Hepatocyte (in vitro differentiated cells): ENCODE data around the gene GPN2. TPM values are rescaled to one million over a fixed set of nuclear protein-coding genes. Genes with fewer than 3 reads are reported as not detected.

ENCODE experiments used
- DNase-seq: peaks from one replicate; pipeline ENCODE4 v3.0.0-alpha.2; 2016; ENCODE audit warnings: low spot score
- H2AFZ ChIP-seq: fragments of 200-600 bp; sonication (generic); 2 replicates; pipeline ENCODE4 v1.6.0; 2016; ENCODE audit warnings: antibody characterized with exemption, mild to moderate bottlenecking
- H3K27ac ChIP-seq: fragments of 200-600 bp; sonication (generic); 2 replicates; pipeline ENCODE4 v1.5.1; 2016; ENCODE audit warnings: mild to moderate bottlenecking
- H3K27me3 ChIP-seq: fragments of 200-600 bp; sonication (generic); 2 replicates; pipeline ENCODE4 v1.6.1; 2016
- H3K36me3 ChIP-seq: fragments of 200-600 bp; sonication (generic); replicated peaks from 2 replicates; pipeline ENCODE4 v1.5.1; 2016; ENCODE audit warnings: low read depth; ENCODE audit not compliant: insufficient read depth
- H3K4me1 ChIP-seq: fragments of 200-600 bp; sonication (generic); 2 replicates; pipeline ENCODE4 v1.5.1; 2016; ENCODE audit warnings: mild to moderate bottlenecking, moderate library complexity; ENCODE audit not compliant: insufficient read depth
- H3K4me2 ChIP-seq: fragments of 200-600 bp; sonication (generic); 2 replicates; pipeline ENCODE4 v1.6.0; 2016
- H3K4me3 ChIP-seq: fragments of 200-600 bp; sonication (generic); 2 replicates; pipeline ENCODE4 v1.5.1; 2016; ENCODE audit warnings: mild to moderate bottlenecking
- H3K79me2 ChIP-seq: fragments of 200-600 bp; sonication (generic); 2 replicates; pipeline ENCODE4 v1.6.0; 2017; ENCODE audit warnings: mild to moderate bottlenecking
- H3K9me2 ChIP-seq: fragments of 200-600 bp; sonication (generic); replicated peaks from 2 replicates; pipeline ENCODE4 v1.6.0; 2017; ENCODE audit warnings: mild to moderate bottlenecking; ENCODE audit not compliant: insufficient read depth
- H3K9me3 ChIP-seq: fragments of 200-600 bp; sonication (generic); 2 replicates; pipeline ENCODE4 v1.5.1; 2016; ENCODE audit warnings: low read depth, mild to moderate bottlenecking
- H4K20me1 ChIP-seq: fragments of 200-600 bp; sonication (generic); 2 replicates; pipeline ENCODE4 v1.6.0; 2016; ENCODE audit warnings: mild to moderate bottlenecking; ENCODE audit not compliant: insufficient read depth, poor library complexity, severe bottlenecking
- CTCF ChIP-seq: fragments of 200-600 bp; sonication (generic); IDR thresholded peaks from 2 replicates; pipeline ENCODE4 v1.5.1; 2016; ENCODE audit warnings: antibody characterized with exemption, mild to moderate bottlenecking; ENCODE audit not compliant: poor library complexity
- EZH2 ChIP-seq: fragments of 200-600 bp; sonication (generic); IDR thresholded peaks from 2 replicates; pipeline ENCODE4 v1.6.1; 2016; ENCODE audit warnings: antibody characterized with exemption, mild to moderate bottlenecking, borderline replicate concordance
- EZH2phosphoT487 ChIP-seq: fragments of 200-600 bp; sonication (generic); IDR thresholded peaks from one replicate; pipeline ENCODE4 v1.6.1; 2018; ENCODE audit warnings: antibody characterized with exemption, mild to moderate bottlenecking, low read depth, moderate library complexity; ENCODE audit not compliant: unreplicated experiment, severe bottlenecking
- WGBS: methylation state at CpG from one replicate; pipeline ENCODE4 v1.1.6; 2016; ENCODE audit warnings: low lambda C conversion rate; ENCODE audit errors: missing lambda C conversion rate; 5-methylcytosine and 5-hydroxymethylcytosine counted together
- polyA plus RNA-seq: library from polyadenylated mRNA; unstranded; fragments of >200 nt; fragmentation: Nextera tagmentation; extraction: Ambion mirVana; gene quantifications from 2 replicates; pipeline ENCODE4 v1.2.1, GENCODE V29; 2016
- total RNA-seq: library from RNA; depleted of rRNA; stranded (reverse); fragments of >200 nt; gene quantifications from 2 replicates; pipeline ENCODE4 v1.2.3, GENCODE V29; 2014

GPN2 gene
- total and polyA plus RNA-seq, 2 experiments from 2014 or later: 12.6 to 37.9 TPM

- Histone ChIP-seq H4K20me1 (no peaks in the 10 kb centered on the region), H3K27ac (no peak overlapping the region), H3K79me2 (no peaks in the 10 kb centered on the region), H3K4me3 (no peak overlapping the region), H3K36me3 (no peaks in the 10 kb centered on the region), H3K27me3 (no peaks in the 10 kb centered on the region), H2AFZ (no peak overlapping the region), H3K9me2 (no peaks in the 10 kb centered on the region), H3K4me1 (no peaks in the 10 kb centered on the region), H3K4me2 (no peak overlapping the region), H3K9me3 (no peaks in the 10 kb centered on the region)
- TF ChIP-seq EZH2: no peak
- TF ChIP-seq CTCF: no peak
- no peak for TF ChIP-seq EZH2phosphoT487
- WGBS: 71% methylated on average over 19 of the region's 21 CpGs
- no peak for DNase-seq
Measured at GRCh38 chr1:26856604-26857469, 33.2 kb downstream of the GPN2 start.

- H3K79me2 ChIP-seq: no peaks in the 10 kb centered on the region
- H3K27ac ChIP-seq: no peak overlapping the region
- no peaks in the 10 kb centered on the region for H4K20me1 ChIP-seq
- TF ChIP-seq EZH2phosphoT487 (no peak), EZH2 (no peak), CTCF (no peak)
- H3K4me1 ChIP-seq: no peaks in the 10 kb centered on the region
- DNase-seq: no peak
- H2AFZ ChIP-seq: no peak overlapping the region
- no peaks in the 10 kb centered on the region for H3K9me3 ChIP-seq
- WGBS: 89% methylated on average over 11 of the region's 11 CpGs
- H3K4me2 ChIP-seq: no peak overlapping the region
- no peaks in the 10 kb centered on the region for H3K27me3 ChIP-seq
- H3K36me3 ChIP-seq: no peaks in the 10 kb centered on the region
- no peaks in the 10 kb centered on the region for H3K9me2 ChIP-seq
- no peak overlapping the region for H3K4me3 ChIP-seq
Measured at GRCh38 chr1:26856181-26856580, 33.9 kb downstream of the GPN2 start.

- Histone ChIP-seq H2AFZ (no peak overlapping the region), H3K27me3 (no peaks in the 10 kb centered on the region), H4K20me1 (no peaks in the 10 kb centered on the region), H3K4me3 (no peak overlapping the region), H3K27ac (no peak overlapping the region), H3K9me2 (no peaks in the 10 kb centered on the region), H3K4me2 (no peak overlapping the region), H3K4me1 (no peaks in the 10 kb centered on the region), H3K36me3 (no peaks in the 10 kb centered on the region), H3K9me3 (no peaks in the 10 kb centered on the region), H3K79me2 (no peaks in the 10 kb centered on the region)
- no peak for DNase-seq
- WGBS: 90% methylated on average over 4 of the region's 4 CpGs
- TF ChIP-seq EZH2: no peak
- TF ChIP-seq CTCF: no peak
- TF ChIP-seq EZH2phosphoT487: no peak
Measured at GRCh38 chr1:26855636-26856035, 34.4 kb downstream of the GPN2 start.
